ENCODE data around the gene SCG3. TPM values are rescaled to one million over a fixed set of nuclear protein-coding genes. Genes with fewer than 3 reads are reported as not detected.
A peak's percentile ranks its signal among the peaks of the same experiment; 100 is the strongest.

The SCG3 gene
- total RNA-seq, 4 donors from 2014 or later: 0.41 TPM; not detected in 3

DNA sequence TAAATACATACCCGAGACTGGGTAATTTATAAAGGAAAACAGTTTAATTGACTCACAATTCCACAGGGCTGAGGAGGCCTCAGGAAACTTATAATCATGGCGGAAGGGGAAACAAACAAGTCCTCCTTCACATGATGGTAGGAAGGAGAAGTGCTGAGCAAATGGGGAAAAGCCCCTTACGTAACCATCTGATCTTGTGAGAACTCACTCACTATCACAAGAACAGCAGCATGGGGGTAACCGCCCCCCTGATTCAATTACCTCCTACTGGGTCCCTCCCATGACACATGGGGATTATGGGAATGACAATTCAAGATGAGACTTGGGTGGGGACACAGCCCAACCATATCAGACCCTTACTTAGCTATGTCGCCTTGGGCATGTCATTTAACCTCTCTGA, 27.7 kb downstream of the SCG3 start:
- Histone ChIP-seq H3K27me3 (no peaks in the 10 kb centered on the region), H3K27ac (peak overlapping the region; percentile 86 to 95), H3K4me1 (peaks cover 0 to 8% of the 10 kb centered on the region in 2 donors), H3K9me3 (no peaks in the 10 kb centered on the region), H3K4me3 (no peak overlapping the region), H3K36me3 (no peaks in the 10 kb centered on the region)
- DNase-seq: no peak
- intact Hi-C loops (cut with DNase I; ENCODE audit: low total_unique reads): no loop called here
- TF ChIP-seq POLR2A (IDR thresholded peaks at IDR 0.05): no peak
- TF ChIP-seq, protein P1, sequence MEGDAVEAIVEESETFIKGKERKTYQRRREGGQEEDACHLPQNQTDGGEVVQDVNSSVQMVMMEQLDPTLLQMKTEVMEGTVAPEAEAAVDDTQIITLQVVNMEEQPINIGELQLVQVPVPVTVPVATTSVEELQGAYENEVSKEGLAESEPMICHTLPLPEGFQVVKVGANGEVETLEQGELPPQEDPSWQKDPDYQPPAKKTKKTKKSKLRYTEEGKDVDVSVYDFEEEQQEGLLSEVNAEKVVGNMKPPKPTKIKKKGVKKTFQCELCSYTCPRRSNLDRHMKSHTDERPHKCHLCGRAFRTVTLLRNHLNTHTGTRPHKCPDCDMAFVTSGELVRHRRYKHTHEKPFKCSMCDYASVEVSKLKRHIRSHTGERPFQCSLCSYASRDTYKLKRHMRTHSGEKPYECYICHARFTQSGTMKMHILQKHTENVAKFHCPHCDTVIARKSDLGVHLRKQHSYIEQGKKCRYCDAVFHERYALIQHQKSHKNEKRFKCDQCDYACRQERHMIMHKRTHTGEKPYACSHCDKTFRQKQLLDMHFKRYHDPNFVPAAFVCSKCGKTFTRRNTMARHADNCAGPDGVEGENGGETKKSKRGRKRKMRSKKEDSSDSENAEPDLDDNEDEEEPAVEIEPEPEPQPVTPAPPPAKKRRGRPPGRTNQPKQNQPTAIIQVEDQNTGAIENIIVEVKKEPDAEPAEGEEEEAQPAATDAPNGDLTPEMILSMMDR (IDR thresholded peaks at IDR 0.05): no peak

DNA sequence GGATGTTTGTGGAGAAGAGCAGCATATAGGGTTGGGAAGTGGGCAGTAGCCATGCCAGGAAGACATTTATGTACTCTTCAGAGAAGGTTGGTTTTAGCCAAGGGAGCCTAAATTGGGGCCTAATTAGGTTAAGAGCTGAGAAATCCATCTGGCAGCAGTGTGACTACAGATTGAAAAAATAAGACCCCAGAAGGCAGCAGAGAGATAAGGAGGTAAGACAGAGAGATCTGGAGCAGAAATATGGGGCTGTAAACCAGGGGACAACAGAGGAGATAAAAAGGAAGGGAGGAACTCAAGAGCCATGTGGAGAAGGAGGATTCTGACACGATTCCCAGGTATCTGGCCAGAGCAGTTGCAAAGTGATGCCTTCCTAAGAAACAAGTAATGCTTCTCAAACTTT, 32.9 kb downstream of the SCG3 start:
- Histone ChIP-seq H3K4me3 (no peak overlapping the region), H3K9me3 (no peaks in the 10 kb centered on the region), H3K4me1 (no peaks in the 10 kb centered on the region), H3K27me3 (no peaks in the 10 kb centered on the region), H3K27ac (no peak overlapping the region), H3K36me3 (no peaks in the 10 kb centered on the region)
- TF ChIP-seq, protein P1 (IDR thresholded peaks at IDR 0.05): no peak
- TF ChIP-seq POLR2A (IDR thresholded peaks at IDR 0.05): no peak
- no peak for DNase-seq
- intact Hi-C loops (cut with DNase I; ENCODE audit: low total_unique reads): no loop called here

DNA sequence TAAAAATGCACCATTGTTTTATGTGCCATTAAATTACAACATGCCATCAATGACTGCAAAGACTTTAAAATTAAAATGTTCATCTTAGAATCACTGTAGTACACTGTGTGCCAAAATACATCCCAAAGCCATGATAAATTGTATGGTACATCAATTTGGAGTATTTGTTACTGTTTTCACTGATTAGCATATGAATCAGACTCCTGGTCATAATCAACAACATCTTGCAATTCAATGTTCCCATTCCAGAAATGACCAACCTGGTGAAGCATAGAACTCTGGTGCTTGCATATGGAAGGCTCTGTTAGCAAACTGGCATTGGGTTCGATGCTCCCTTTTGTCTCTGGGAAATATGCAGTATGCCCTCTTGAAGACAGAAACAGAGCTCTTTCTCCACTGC, 33.6 kb downstream of the SCG3 start:
- intact Hi-C loops (cut with DNase I; ENCODE audit: low total_unique reads): no loop called here
- no peak for TF ChIP-seq POLR2A (IDR thresholded peaks at IDR 0.05)
- TF ChIP-seq, protein P1 (IDR thresholded peaks at IDR 0.05): no peak

DNA sequence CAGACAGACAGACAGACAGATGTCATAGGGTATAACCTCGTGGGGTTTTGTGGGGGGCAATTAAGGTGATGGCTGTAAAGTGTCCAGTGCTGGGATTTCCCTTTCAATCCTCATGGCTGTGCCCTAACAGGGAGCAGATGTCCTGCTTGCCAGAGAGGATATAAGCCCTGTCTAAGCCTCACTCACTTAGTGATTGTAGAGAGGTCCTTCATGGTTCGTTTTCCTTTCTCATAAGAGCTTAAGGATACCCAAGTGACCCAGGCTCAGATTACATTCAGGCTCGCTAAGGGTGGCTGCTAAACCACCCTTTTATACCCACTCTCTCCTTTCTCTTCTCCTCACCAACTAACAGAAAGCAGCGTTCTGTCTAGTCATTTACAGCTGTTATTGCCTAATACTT, 36.9 kb downstream of the SCG3 start:
- Histone ChIP-seq H3K4me1 (no peaks in the 10 kb centered on the region), H3K9me3 (no peaks in the 10 kb centered on the region), H3K36me3 (no peaks in the 10 kb centered on the region), H3K27ac (no peak overlapping the region), H3K27me3 (no peaks in the 10 kb centered on the region), H3K4me3 (no peak overlapping the region)
- no peak for TF ChIP-seq POLR2A (IDR thresholded peaks at IDR 0.05)
- TF ChIP-seq, protein P1 (IDR thresholded peaks at IDR 0.05): no peak
- intact Hi-C loops (cut with DNase I; ENCODE audit: low total_unique reads): no loop called here
- DNase-seq: no peak

More for the DNA sequence above, 33.6 kb downstream of the SCG3 start:
- H3K4me3 ChIP-seq: no peak overlapping the region
- H3K27ac ChIP-seq: no peak overlapping the region
- H3K36me3 ChIP-seq: no peaks in the 10 kb centered on the region
- DNase-seq: no peak
- H3K4me1 ChIP-seq: no peaks in the 10 kb centered on the region
- no peaks in the 10 kb centered on the region for H3K9me3 ChIP-seq
- H3K27me3 ChIP-seq: no peaks in the 10 kb centered on the region

DNA sequence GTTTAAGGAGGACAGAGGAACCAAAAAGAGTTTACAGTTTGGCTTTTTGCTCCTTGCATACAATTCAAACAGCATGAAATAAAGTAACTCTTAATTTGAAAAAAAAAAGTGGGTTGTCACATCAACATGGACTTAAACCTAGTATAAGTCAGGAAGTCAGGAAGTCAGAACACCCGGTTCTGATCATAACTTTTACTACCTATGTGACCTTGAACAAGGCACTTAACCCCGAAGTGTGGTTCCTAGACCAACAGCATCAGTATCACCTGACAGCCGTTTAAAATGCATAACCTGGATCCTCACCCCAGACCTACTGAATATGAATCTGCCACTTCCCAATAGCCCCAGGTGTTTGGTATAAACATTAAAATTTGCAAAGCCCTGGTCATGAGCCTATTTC, 37.4 kb downstream of the SCG3 start:
- Histone ChIP-seq H3K9me3 (no peaks in the 10 kb centered on the region), H3K27me3 (no peaks in the 10 kb centered on the region), H3K36me3 (no peaks in the 10 kb centered on the region), H3K4me3 (no peak overlapping the region), H3K4me1 (no peaks in the 10 kb centered on the region), H3K27ac (no peak overlapping the region)
- TF ChIP-seq, protein P1 (IDR thresholded peaks at IDR 0.05): no peak
- no peak for TF ChIP-seq POLR2A (IDR thresholded peaks at IDR 0.05)
- intact Hi-C loops (cut with DNase I; ENCODE audit: low total_unique reads): no loop called here
- no peak for DNase-seq
